Keratinocyte (primary cell): ENCODE measurements around the gene KCNS3. TPM values are rescaled to one million over a fixed set of nuclear protein-coding genes. Genes with fewer than 3 reads are reported as not detected.

Experiments used
- DNase-seq: peaks from one replicate; pipeline ENCODE4 v3.0.0-alpha.2; 2011; ENCODE audit warnings: low read depth, missing footprints, low spot score
- FAIRE-seq: peaks from 2 replicates; lab custom pipeline; 2011; peaks lifted over from hg19 to GRCh38; lab: Jason Lieb, UNC
- H2AFZ ChIP-seq: 2 replicates; pipeline ENCODE4 v1.6.0; 2012; ENCODE audit warnings: low read length, control low read depth, inconsistent platforms; ENCODE audit not compliant: control insufficient read depth
- H3K27ac ChIP-seq: 2 replicates; pipeline ENCODE4 v1.5.1; 2011; ENCODE audit warnings: low read length; ENCODE audit not compliant: control insufficient read depth, insufficient read depth
- H3K27me3 ChIP-seq: 3 replicates; pipeline ENCODE4 v1.6.0; 2011; ENCODE audit warnings: low read length; ENCODE audit not compliant: control insufficient read depth, insufficient read depth; ENCODE audit errors: extremely low read depth
- H3K36me3 ChIP-seq, 2 experiments: 2 replicates in 1 of 2; 3 replicates in 1 of 2; pipeline ENCODE4 v1.5.1; 2011; ENCODE audit warnings: low read length in 2 of 2, mild to moderate bottlenecking in 1 of 2; ENCODE audit not compliant: control insufficient read depth in 2 of 2, insufficient read depth in 2 of 2; ENCODE audit errors: extremely low read depth in 1 of 2
- H3K4me1 ChIP-seq: 3 replicates; pipeline ENCODE4 v1.5.1; 2011; ENCODE audit warnings: low read length; ENCODE audit not compliant: control insufficient read depth, insufficient read depth; ENCODE audit errors: extremely low read depth
- H3K4me2 ChIP-seq: 3 replicates; pipeline ENCODE4 v1.6.0; 2011; ENCODE audit warnings: low read depth, low read length; ENCODE audit not compliant: control insufficient read depth, insufficient read depth; ENCODE audit errors: extremely low read depth
- H3K4me3 ChIP-seq, 3 experiments: fragments of 200-600 bp in 1 of 3; sonication (generic) in 1 of 3; 2 replicates in 2 of 3; 3 replicates in 1 of 3; pipeline ENCODE4 v1.5.1; 2011 to 2016; ENCODE audit warnings: low read length in 3 of 3, mild to moderate bottlenecking in 3 of 3, control low read depth in 2 of 3, inconsistent platforms in 1 of 3, low read depth in 1 of 3, mixed read lengths in 1 of 3, mixed run types in 1 of 3, moderate library complexity in 1 of 3; ENCODE audit not compliant: control insufficient read depth in 2 of 3, insufficient read depth in 2 of 3; ENCODE audit errors: extremely low read depth in 1 of 3
- H3K79me2 ChIP-seq: 2 replicates; pipeline ENCODE4 v1.6.0; 2012; ENCODE audit warnings: low read length; ENCODE audit not compliant: control insufficient read depth, insufficient read depth
- H3K9ac ChIP-seq: 3 replicates; pipeline ENCODE4 v1.6.0; 2011; ENCODE audit warnings: low read length; ENCODE audit not compliant: control insufficient read depth, insufficient read depth; ENCODE audit errors: extremely low read depth
- H3K9me1 ChIP-seq: 3 replicates; pipeline ENCODE4 v1.6.0; 2011; ENCODE audit warnings: low read length; ENCODE audit not compliant: control insufficient read depth, insufficient read depth; ENCODE audit errors: extremely low read depth
- H3K9me3 ChIP-seq: 2 replicates; pipeline ENCODE4 v1.5.1; 2012; ENCODE audit warnings: low read depth, low read length; ENCODE audit not compliant: control insufficient read depth
- H4K20me1 ChIP-seq: 3 replicates; pipeline ENCODE4 v1.6.0; 2011; ENCODE audit warnings: low read length; ENCODE audit not compliant: control insufficient read depth, insufficient read depth; ENCODE audit errors: extremely low read depth
- CTCF ChIP-seq, 3 experiments: IDR thresholded peaks in 1 of 3; conservative IDR thresholded peaks in 1 of 3; optimal IDR thresholded peaks in 1 of 3; 2 replicates in 2 of 3; 3 replicates in 1 of 3; pipeline versions ENCODE3 to v1.5.1; 2011; ENCODE audit warnings: low read length in 3 of 3, mild to moderate bottlenecking in 3 of 3, moderate library complexity in 2 of 3, control low read depth in 1 of 3, inconsistent platforms in 1 of 3; ENCODE audit not compliant: insufficient read depth in 2 of 3; ENCODE audit errors: extremely low read depth in 1 of 3
- EZH2 ChIP-seq: IDR thresholded peaks from one replicate; pipeline ENCODE4 v1.6.1; 2012; ENCODE audit warnings: inconsistent platforms, mild to moderate bottlenecking, low read length, moderate library complexity
- dilution Hi-C: fragments of 300-500 bp; cut with MboI; formaldehyde crosslinking; loops from one replicate; pipeline ENCODE4 v1.7.0; 2020; ENCODE audit warnings: low sequenced_read_pairs; ENCODE audit not compliant: extremely low pct_ligation_motif_present
- polyA plus RNA-seq, 5 experiments: library from polyadenylated mRNA; depleted of rRNA in 3 of 5; stranded (reverse) in 3 of 5; stranded (forward) in 1 of 5; unstranded in 1 of 5; fragments of >200 nt; gene quantifications; 1 replicate in 1 of 5; 2 replicates in 3 of 5; 3 replicates in 1 of 5; pipeline versions ENCODE4 v1.2.1 to v1.2.3, GENCODE V29; 2011 to 2012; ENCODE audit warnings: missing spikeins in 2 of 5, low read depth in 1 of 5, low replicate concordance in 1 of 5

KCNS3 gene
- polyA plus RNA-seq, 1 donor (not counting 4 experiments of a cell fraction or from before 2014, with no cell fraction given) = 7.3 TPM

- no peak for FAIRE-seq
- Histone ChIP-seq H3K4me3 (no peak overlapping the region), H3K4me2 (no peak overlapping the region), H3K79me2 (no peaks in the 10 kb centered on the region), H3K4me1 (no peaks in the 10 kb centered on the region), H3K36me3 (no peaks in the 10 kb centered on the region), H3K27me3 (no peaks in the 10 kb centered on the region), H2AFZ (peak overlapping the region; percentile 38), H3K27ac (no peak overlapping the region), H3K9me1 (no peaks in the 10 kb centered on the region), H3K9me3 (no peaks in the 10 kb centered on the region), H4K20me1 (no peaks in the 10 kb centered on the region), H3K9ac (no peak overlapping the region)
- TF ChIP-seq CTCF (optimal IDR thresholded peaks at IDR 0.05 in 1 of 3, IDR thresholded peaks at IDR 0.05 in 1 of 3, conservative IDR thresholded peaks at IDR 0.05 in 1 of 3; ENCODE audit: extremely low read depth in 1 of 3, insufficient read depth in 2 of 3, low read length in 3 of 3) = no peak
- TF ChIP-seq EZH2 = no peak
- DNase-seq = no peak
- dilution Hi-C loops = no loop called here
These were observed 14.5 kb downstream of the KCNS3 start for GRCh38 chr2:17892770-17893534.

- Histone ChIP-seq H3K9ac (no peak overlapping the region), H3K4me2 (no peak overlapping the region), H4K20me1 (no peaks in the 10 kb centered on the region)
These were observed 15.5 kb downstream of the KCNS3 start for GRCh38 chr2:17894005-17894404.

More at GRCh38 chr2:17894005-17894404, 15.5 kb downstream of the KCNS3 start:
- H2AFZ ChIP-seq = no peak overlapping the region
- dilution Hi-C loops = no loop called here
- H3K36me3 ChIP-seq = no peaks in the 10 kb centered on the region
- no peak overlapping the region for H3K4me3 ChIP-seq
- no peak for TF ChIP-seq EZH2
- no peak for TF ChIP-seq CTCF (optimal IDR thresholded peaks at IDR 0.05 in 1 of 3, IDR thresholded peaks at IDR 0.05 in 1 of 3, conservative IDR thresholded peaks at IDR 0.05 in 1 of 3; ENCODE audit: extremely low read depth in 1 of 3, insufficient read depth in 2 of 3, low read length in 3 of 3)
- FAIRE-seq (no peak), DNase-seq (no peak)
- no peaks in the 10 kb centered on the region for H3K9me3 ChIP-seq
- no peaks in the 10 kb centered on the region for H3K79me2 ChIP-seq
- H3K27ac ChIP-seq = no peak overlapping the region
- H3K9me1 ChIP-seq = no peaks in the 10 kb centered on the region
- no peaks in the 10 kb centered on the region for H3K27me3 ChIP-seq
- H3K4me1 ChIP-seq = no peaks in the 10 kb centered on the region
